HAP-1 (cell line): ENCODE data around the gene SCN2A.

ENCODE experiments used
- DNase-seq, 2 experiments: peaks; one replicate each; pipeline ENCODE4 v3.0.0-alpha.2; 2016 to 2020; ENCODE audit warnings: low spot score in 2 of 2
- H3K27me3 ChIP-seq: fragments of 250-450 bp; sonication (Bioruptor Pico); 2 replicates; pipeline ENCODE4 v1.5.1; 2020; ENCODE audit warnings: low read depth, mild to moderate bottlenecking, moderate library complexity
- H3K36me3 ChIP-seq: fragments of 250-450 bp; sonication (Bioruptor Pico); replicated peaks from 2 replicates; pipeline ENCODE4 v1.5.1; 2020; ENCODE audit warnings: mild to moderate bottlenecking
- H3K4me1 ChIP-seq: fragments of 250-450 bp; sonication (Bioruptor Pico); 2 replicates; pipeline ENCODE4 v1.5.1; 2020; ENCODE audit warnings: mild to moderate bottlenecking
- H3K4me3 ChIP-seq: fragments of 250-450 bp; sonication (Bioruptor Pico); 2 replicates; pipeline ENCODE4 v1.5.1; 2020; ENCODE audit warnings: mild to moderate bottlenecking, moderate library complexity
- H3K9me3 ChIP-seq: fragments of 250-450 bp; sonication (Bioruptor Pico); 2 replicates; pipeline ENCODE4 v1.5.1; 2020; ENCODE audit warnings: mild to moderate bottlenecking, moderate library complexity
- in situ Hi-C: fragments of 300-500 bp; cut with MboI; formaldehyde crosslinking; loops from 3 replicates; pipeline ENCODE4 v1.14.3; 2020; ENCODE audit warnings: low sequenced_read_pairs, inconsistent platforms, mixed read lengths

SCN2A gene

GRCh38 chr2:165274698-165275097, 35.5 kb downstream of the SCN2A start:
- no peaks in the 10 kb centered on the region for H3K27me3 ChIP-seq
- no peak overlapping the region for H3K4me3 ChIP-seq
- DNase-seq, result no peak
- H3K4me1 ChIP-seq, result no peaks in the 10 kb centered on the region
- no peaks in the 10 kb centered on the region for H3K9me3 ChIP-seq
- in situ Hi-C loops, result no loop called here
- no peaks in the 10 kb centered on the region for H3K36me3 ChIP-seq

GRCh38 chr2:165275932-165276331, 36.7 kb downstream of the SCN2A start:
- no peak for DNase-seq
- Histone ChIP-seq H3K4me1 (no peaks in the 10 kb centered on the region), H3K36me3 (no peaks in the 10 kb centered on the region), H3K4me3 (no peak overlapping the region), H3K27me3 (no peaks in the 10 kb centered on the region), H3K9me3 (no peaks in the 10 kb centered on the region)
- in situ Hi-C loops, result no loop called here

GRCh38 chr2:165277295-165277694, 38.1 kb downstream of the SCN2A start:
- DNase-seq, result no peak
- H3K9me3 ChIP-seq, result no peaks in the 10 kb centered on the region
- H3K4me3 ChIP-seq, result no peak overlapping the region
- H3K27me3 ChIP-seq, result no peaks in the 10 kb centered on the region
- no peaks in the 10 kb centered on the region for H3K36me3 ChIP-seq
- in situ Hi-C loops, result no loop called here
- no peaks in the 10 kb centered on the region for H3K4me1 ChIP-seq

- H3K27me3 ChIP-seq, result no peaks in the 10 kb centered on the region
- DNase-seq, result no peak
- in situ Hi-C loops, result no loop called here
- H3K4me1 ChIP-seq, result no peaks in the 10 kb centered on the region
- no peaks in the 10 kb centered on the region for H3K9me3 ChIP-seq
- no peaks in the 10 kb centered on the region for H3K36me3 ChIP-seq
- H3K4me3 ChIP-seq, result no peak overlapping the region
Measured at GRCh38 chr2:165277860-165278656, 38.8 kb downstream of the SCN2A start.

- no peaks in the 10 kb centered on the region for H3K9me3 ChIP-seq
- H3K4me1 ChIP-seq, result no peaks in the 10 kb centered on the region
- no peak overlapping the region for H3K4me3 ChIP-seq
- no peaks in the 10 kb centered on the region for H3K36me3 ChIP-seq
- in situ Hi-C loops, result no loop called here
- H3K27me3 ChIP-seq, result 0 out of 2 replicates have a peak, but pooled peaks cover under 1% of the 10 kb centered on the region
- no peak for DNase-seq
Measured at GRCh38 chr2:165280356-165280755, 41.1 kb downstream of the SCN2A start.

GRCh38 chr2:165281387-165281786, 42.2 kb downstream of the SCN2A start:
- no peak overlapping the region for H3K4me3 ChIP-seq
- in situ Hi-C loops, result no loop called here
- H3K27me3 ChIP-seq, result 0 out of 2 replicates have a peak, but pooled peaks cover 2% of the 10 kb centered on the region
- H3K36me3 ChIP-seq, result no peaks in the 10 kb centered on the region
- no peaks in the 10 kb centered on the region for H3K4me1 ChIP-seq
- no peaks in the 10 kb centered on the region for H3K9me3 ChIP-seq
- DNase-seq, result no peak

GRCh38 chr2:165283342-165283741, 44.1 kb downstream of the SCN2A start:
- Histone ChIP-seq H3K36me3 (no peaks in the 10 kb centered on the region), H3K27me3 (0 out of 2 replicates have a peak, but pooled peaks cover 2% of the 10 kb centered on the region), H3K9me3 (no peaks in the 10 kb centered on the region), H3K4me1 (no peaks in the 10 kb centered on the region), H3K4me3 (no peak overlapping the region)
- DNase-seq, result no peak
- in situ Hi-C loops, result no loop called here

- no peak for DNase-seq
- 0 out of 2 replicates have a peak, but pooled peaks cover 2% of the 10 kb centered on the region for H3K27me3 ChIP-seq
- no peak overlapping the region for H3K4me3 ChIP-seq
- no peaks in the 10 kb centered on the region for H3K4me1 ChIP-seq
- no peaks in the 10 kb centered on the region for H3K9me3 ChIP-seq
- H3K36me3 ChIP-seq, result no peaks in the 10 kb centered on the region
- in situ Hi-C loops, result no loop called here
Measured at GRCh38 chr2:165287094-165287778, 48.0 kb downstream of the SCN2A start.

- Histone ChIP-seq H3K4me3 (no peak overlapping the region), H3K4me1 (no peaks in the 10 kb centered on the region), H3K36me3 (no peaks in the 10 kb centered on the region), H3K9me3 (no peaks in the 10 kb centered on the region), H3K27me3 (0 out of 2 replicates have a peak, but pooled peaks cover 2% of the 10 kb centered on the region)
- in situ Hi-C loops, result no loop called here
- DNase-seq, result no peak
Measured at GRCh38 chr2:165289069-165289468, 49.9 kb downstream of the SCN2A start.

GRCh38 chr2:165293440-165294420, 54.5 kb downstream of the SCN2A start:
- H3K4me1 ChIP-seq, result no peaks in the 10 kb centered on the region
- no peaks in the 10 kb centered on the region for H3K27me3 ChIP-seq
- H3K36me3 ChIP-seq, result no peaks in the 10 kb centered on the region
- no peak overlapping the region for H3K4me3 ChIP-seq
- peak; percentile 71 to 88 for DNase-seq
- H3K9me3 ChIP-seq, result no peaks in the 10 kb centered on the region
- in situ Hi-C loops, result no loop called here

- no peaks in the 10 kb centered on the region for H3K4me1 ChIP-seq
- no peaks in the 10 kb centered on the region for H3K27me3 ChIP-seq
- no peak overlapping the region for H3K4me3 ChIP-seq
- DNase-seq, result no peak
- no peaks in the 10 kb centered on the region for H3K36me3 ChIP-seq
- no peaks in the 10 kb centered on the region for H3K9me3 ChIP-seq
- in situ Hi-C loops, result no loop called here
Measured at GRCh38 chr2:165294912-165295311, 55.7 kb downstream of the SCN2A start.

- no peaks in the 10 kb centered on the region for H3K27me3 ChIP-seq
Measured at GRCh38 chr2:165295643-165296042, 56.4 kb downstream of the SCN2A start.

GRCh38 chr2:165305391-165306096, 66.3 kb downstream of the SCN2A start:
- Histone ChIP-seq H3K9me3 (no peaks in the 10 kb centered on the region), H3K4me1 (no peaks in the 10 kb centered on the region), H3K27me3 (peaks cover 18% of the 10 kb centered on the region), H3K4me3 (no peak overlapping the region), H3K36me3 (no peaks in the 10 kb centered on the region)
- DNase-seq, result no peak
- in situ Hi-C loops, result no loop called here

More at GRCh38 chr2:165295643-165296042, 56.4 kb downstream of the SCN2A start:
- H3K4me3 ChIP-seq, result no peak overlapping the region
- H3K4me1 ChIP-seq, result no peaks in the 10 kb centered on the region
- no peaks in the 10 kb centered on the region for H3K36me3 ChIP-seq
- no peaks in the 10 kb centered on the region for H3K9me3 ChIP-seq
- in situ Hi-C loops, result no loop called here
- no peak for DNase-seq
